NCI-H82 treated with DMSO at 0.1 percent for 48 hours (cell line): ENCODE results near the gene CHKB.
"Not testable (repeated sequence)": the region's sequence is repeated elsewhere in the genome, so short reads cannot be mapped to it uniquely, and the experiment has no call there.

Source experiments
- DNase-seq: peaks from one replicate; lab custom pipeline; 2025; ENCODE audit not compliant: unreplicated experiment; lab: John Stamatoyannopoulos, UW

CHKB gene

GRCh38 chr22:50612528-50613221, 30.0 kb upstream of the CHKB start:
- no peak for DNase-seq

GRCh38 chr22:50612168-50612527, 29.5 kb upstream of the CHKB start:
- DNase-seq = no peak

- no peak for DNase-seq
These were observed 28.9 kb upstream of the CHKB start for GRCh38 chr22:50611341-50612060.

- DNase-seq = no peak
These were observed 27.9 kb upstream of the CHKB start for GRCh38 chr22:50610581-50610980.

- no peak for DNase-seq
These were observed 27.4 kb upstream of the CHKB start for GRCh38 chr22:50610041-50610451.

GRCh38 chr22:50609599-50609998, 26.9 kb upstream of the CHKB start:
- DNase-seq = no peak

- DNase-seq = no peak
These were observed 26.3 kb upstream of the CHKB start for GRCh38 chr22:50608996-50609395.

- DNase-seq = not testable (repeated sequence)
These were observed 25.6 kb upstream of the CHKB start for GRCh38 chr22:50608058-50608840.

GRCh38 chr22:50607659-50608020, 25.0 kb upstream of the CHKB start:
- no peak for DNase-seq

- DNase-seq = no peak
These were observed 24.5 kb upstream of the CHKB start for GRCh38 chr22:50606946-50607658.

- no peak for DNase-seq
These were observed 23.7 kb upstream of the CHKB start for GRCh38 chr22:50606165-50606945.

GRCh38 chr22:50605613-50606074, 23.0 kb upstream of the CHKB start:
- no peak for DNase-seq

GRCh38 chr22:50605002-50605612, 22.5 kb upstream of the CHKB start:
- DNase-seq = no peak

- no peak for DNase-seq
These were observed 21.8 kb upstream of the CHKB start for GRCh38 chr22:50604256-50605001.

- DNase-seq = no peak
These were observed 21.0 kb upstream of the CHKB start for GRCh38 chr22:50603511-50604255.

GRCh38 chr22:50602338-50602700, 19.7 kb upstream of the CHKB start:
- no peak for DNase-seq

- DNase-seq = peak; percentile 5
These were observed 19.2 kb upstream of the CHKB start for GRCh38 chr22:50601669-50602337.

- DNase-seq = no peak
These were observed 18.5 kb upstream of the CHKB start for GRCh38 chr22:50600967-50601668.
